ENCODE measurements around the gene NHSL1. TPM values are rescaled to one million over a fixed set of nuclear protein-coding genes. Genes with fewer than 3 reads are reported as not detected.

The NHSL1 gene
- polyA plus RNA-seq, 3 donors = 0.06 to 2.8 (median 0.51) TPM

GRCh38 chr6:138480279-138480949 is 18.9 kb downstream of the NHSL1 start:
- Histone ChIP-seq H3K9me3 (replicated peaks in 1 of 2; ENCODE audit: control insufficient read depth in 1 of 2, insufficient read depth in 1 of 2, low read length in 2 of 2) (no peaks in the 10 kb centered on the region), H3K4me3 (replicated peaks in 1 of 3; ENCODE audit: low read depth in 2 of 3, low read length in 3 of 3) (no peak overlapping the region), H3K4me1 (ENCODE audit: control insufficient read depth in 1 of 2, insufficient read depth in 2 of 2, low read length in 2 of 2) (no peaks in the 10 kb centered on the region), H3K4me2 (replicated peaks; ENCODE audit: extremely low read depth, low read length, poor library complexity, severe bottlenecking) (no peak overlapping the region), H3K27me3 (ENCODE audit: control insufficient read depth in 2 of 2, insufficient read depth in 2 of 2, low read length in 2 of 2) (no peaks in the 10 kb centered on the region), H3K36me3 (replicated peaks in 1 of 2; ENCODE audit: control insufficient read depth in 1 of 2, insufficient read depth in 2 of 2, low read length in 2 of 2) (no peaks in the 10 kb centered on the region), H3K9ac (ENCODE audit: insufficient read depth, low read length, poor library complexity, severe bottlenecking) (no peak overlapping the region), H4K20me1 (ENCODE audit: insufficient read depth, low read length) (no peaks in the 10 kb centered on the region), H3K27ac (ENCODE audit: low read depth in 1 of 2, low read length in 2 of 2) (no peak overlapping the region), H2AFZ (ENCODE audit: insufficient read depth, low read depth, low read length, poor library complexity, severe bottlenecking) (no peak overlapping the region), H3K79me2 (ENCODE audit: insufficient read depth, low read length) (no peaks in the 10 kb centered on the region)
- Mint-ChIP-seq H3K27ac (no peak overlapping the region), H3K4me3 (no peak overlapping the region), H3K36me3 (no peaks in the 10 kb centered on the region), H3K9me3 (peaks cover 0 to 2% (median 0%) of the 10 kb centered on the region in 7 donors), H3K4me1 (no peaks in the 10 kb centered on the region), H3K27me3 (ENCODE audit: low read depth in 3 of 3) (peaks cover 0 to 1% (median 0%) of the 10 kb centered on the region in 3 donors)
- no peak for DNase-seq
- 90% methylated on average over 2 of the region's 6 CpGs for WGBS (ENCODE audit: insufficient coverage)
- intact Hi-C loops (cut with micrococcal nuclease) = no loop called here
- TF ChIP-seq CTCF (IDR thresholded peaks at IDR 0.05) = no peak

DNA sequence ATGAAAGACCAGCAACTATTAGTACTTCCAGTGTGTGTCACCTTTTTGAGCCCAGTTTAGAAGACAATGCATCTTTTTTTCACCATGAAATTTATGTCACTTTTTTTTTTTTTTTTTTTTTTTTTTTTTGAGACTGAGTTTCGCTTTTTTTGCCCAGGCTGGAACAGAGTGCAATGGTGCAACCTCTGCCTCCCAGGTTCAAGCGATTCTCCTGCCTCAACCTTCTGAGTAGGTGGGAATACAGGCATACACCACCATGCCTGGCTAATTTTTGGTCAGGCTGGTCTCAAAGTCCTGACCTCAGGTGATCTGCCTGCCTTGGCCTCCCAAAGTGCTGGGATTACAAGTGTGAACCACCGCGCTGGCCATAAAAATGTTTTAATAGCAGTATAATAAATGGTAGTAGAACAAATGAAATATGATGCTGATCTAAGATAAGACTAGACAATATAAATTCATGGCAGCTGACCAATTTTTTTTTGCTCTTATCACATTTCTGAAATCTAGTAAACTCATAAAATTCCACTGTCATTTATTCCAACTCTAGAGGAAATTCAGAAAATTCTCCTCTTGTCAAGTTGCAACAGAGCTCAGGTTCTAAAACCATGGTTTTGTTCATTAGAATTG is 21.3 kb downstream of the NHSL1 start:
- no peak overlapping the region for H3K27ac Mint-ChIP-seq
- TF ChIP-seq CTCF (IDR thresholded peaks at IDR 0.05) = no peak
- no peaks in the 10 kb centered on the region for H4K20me1 ChIP-seq (ENCODE audit: insufficient read depth, low read length)
- no peak overlapping the region for H3K4me3 Mint-ChIP-seq
- H3K9ac ChIP-seq (ENCODE audit: insufficient read depth, low read length, poor library complexity, severe bottlenecking) = no peak overlapping the region
- WGBS (ENCODE audit: insufficient coverage) = 64% methylated on average over 2 of the region's 4 CpGs
- no peak for DNase-seq
- no peaks in the 10 kb centered on the region for H3K4me1 Mint-ChIP-seq
- H3K79me2 ChIP-seq (ENCODE audit: insufficient read depth, low read length) = no peaks in the 10 kb centered on the region
- no peaks in the 10 kb centered on the region for H3K36me3 ChIP-seq (replicated peaks in 1 of 2; ENCODE audit: control insufficient read depth in 1 of 2, insufficient read depth in 2 of 2, low read length in 2 of 2)
- no peak overlapping the region for H2AFZ ChIP-seq (ENCODE audit: insufficient read depth, low read depth, low read length, poor library complexity, severe bottlenecking)
- no peaks in the 10 kb centered on the region for H3K27me3 ChIP-seq (ENCODE audit: control insufficient read depth in 2 of 2, insufficient read depth in 2 of 2, low read length in 2 of 2)
- no peaks in the 10 kb centered on the region for H3K9me3 ChIP-seq (replicated peaks in 1 of 2; ENCODE audit: control insufficient read depth in 1 of 2, insufficient read depth in 1 of 2, low read length in 2 of 2)
- peaks cover 0 to 1% (median 0%) of the 10 kb centered on the region in 3 donors for H3K27me3 Mint-ChIP-seq (ENCODE audit: low read depth in 3 of 3)
- no peaks in the 10 kb centered on the region for H3K36me3 Mint-ChIP-seq
- H3K27ac ChIP-seq (ENCODE audit: low read depth in 1 of 2, low read length in 2 of 2) = no peak overlapping the region
- H3K4me2 ChIP-seq (replicated peaks; ENCODE audit: extremely low read depth, low read length, poor library complexity, severe bottlenecking) = no peak overlapping the region
- H3K9me3 Mint-ChIP-seq = peaks cover 0 to 2% (median 0%) of the 10 kb centered on the region in 7 donors
- H3K4me3 ChIP-seq (replicated peaks in 1 of 3; ENCODE audit: low read depth in 2 of 3, low read length in 3 of 3) = no peak overlapping the region
- intact Hi-C loops (cut with micrococcal nuclease) = no loop called here
- no peaks in the 10 kb centered on the region for H3K4me1 ChIP-seq (ENCODE audit: control insufficient read depth in 1 of 2, insufficient read depth in 2 of 2, low read length in 2 of 2)
